ENCODE results near the gene NME9.
"Not testable (repeated sequence)": the region's sequence is repeated elsewhere in the genome, so short reads cannot be mapped to it uniquely, and the experiment has no call there.

The NME9 gene

GRCh38 chr3:138329127-138329983 lies at the start of gene NME9:
Gene NME9 (minus strand): TSS chr3:138329851. CDS start chr3:138329335, 516 bp downstream.
- DNase-seq = peak; percentile 78

DNA sequence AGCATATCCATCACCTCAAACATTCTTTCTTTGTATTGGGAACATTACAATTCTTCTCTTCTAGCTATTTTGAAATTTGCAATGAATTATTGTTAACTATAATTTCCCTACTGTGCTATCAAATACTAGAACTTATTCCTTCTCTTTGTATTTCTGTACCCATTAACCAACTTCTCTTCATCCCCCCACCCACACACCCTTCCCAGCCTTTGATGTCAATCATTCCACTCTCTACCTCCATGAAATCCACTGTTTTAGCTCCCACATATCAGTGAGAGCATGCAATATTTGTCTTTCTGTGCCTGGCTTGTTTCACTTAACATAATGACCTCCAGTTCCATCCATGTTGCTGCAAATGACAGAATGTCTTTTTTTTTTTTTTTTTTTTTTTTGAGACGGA lies 49.3 kb upstream of the NME9 start:
- DNase-seq = no peak

- no peak for DNase-seq
Observed at GRCh38 chr3:138378331-138378730, 48.7 kb upstream of the NME9 start.

DNA sequence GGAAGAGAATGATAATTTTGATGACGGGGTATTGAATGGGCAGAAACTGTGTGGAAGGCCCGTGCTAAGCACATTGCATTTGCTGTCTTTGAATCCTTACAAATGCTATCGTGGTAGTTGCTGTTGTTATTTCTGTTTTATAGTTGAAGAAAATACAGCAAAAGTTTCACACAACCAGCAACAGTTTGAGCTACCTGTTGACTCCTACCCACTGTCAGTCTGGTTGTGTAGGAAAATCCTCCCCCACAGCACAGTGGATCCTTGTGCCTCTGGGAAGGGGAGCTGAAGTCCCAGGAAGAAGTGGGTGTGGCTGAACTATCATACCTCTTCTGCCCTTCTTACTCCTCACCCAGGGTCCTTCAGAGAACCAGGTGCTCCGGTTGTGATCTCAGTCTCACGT lies 48.2 kb upstream of the NME9 start:
- no peak for DNase-seq

DNA sequence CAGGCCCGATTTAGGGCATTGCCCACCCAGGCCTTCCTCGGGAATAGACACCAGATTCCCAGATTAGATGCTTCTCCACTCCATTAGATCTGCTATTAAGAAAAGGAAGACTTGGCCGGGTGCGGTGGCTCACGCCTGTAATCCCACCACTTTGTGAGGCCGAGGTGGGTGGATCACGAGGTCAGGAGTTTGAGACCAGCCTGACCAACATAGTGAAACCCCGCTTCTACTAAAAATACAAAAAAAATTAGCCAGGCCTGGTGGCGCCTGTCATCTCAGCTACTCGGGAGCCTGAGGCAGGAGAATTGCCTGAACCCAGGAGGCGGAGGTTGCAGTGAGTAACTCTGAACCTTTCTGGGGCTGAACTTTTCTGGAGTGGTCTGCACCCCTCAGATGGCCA lies 47.6 kb upstream of the NME9 start:
- not testable (repeated sequence) for DNase-seq

DNA sequence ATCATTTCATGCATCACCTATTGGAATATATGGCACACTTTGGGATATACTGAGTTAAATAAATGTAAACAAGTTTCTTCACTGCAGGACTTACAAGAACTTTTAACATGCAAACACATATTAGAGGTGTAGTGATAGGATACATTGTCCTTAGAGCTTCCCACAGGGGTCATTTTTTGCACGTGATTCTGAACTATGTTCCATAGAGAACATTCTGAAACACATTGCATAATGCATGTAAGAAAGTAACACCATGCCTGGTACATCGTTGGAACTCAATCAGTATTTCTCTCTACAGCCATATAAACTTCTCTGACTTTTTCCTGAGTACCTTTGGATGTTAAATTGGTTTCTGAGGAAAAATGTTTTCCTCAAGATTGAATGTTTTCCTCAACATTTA lies 47.0 kb upstream of the NME9 start:
- no peak for DNase-seq

DNA sequence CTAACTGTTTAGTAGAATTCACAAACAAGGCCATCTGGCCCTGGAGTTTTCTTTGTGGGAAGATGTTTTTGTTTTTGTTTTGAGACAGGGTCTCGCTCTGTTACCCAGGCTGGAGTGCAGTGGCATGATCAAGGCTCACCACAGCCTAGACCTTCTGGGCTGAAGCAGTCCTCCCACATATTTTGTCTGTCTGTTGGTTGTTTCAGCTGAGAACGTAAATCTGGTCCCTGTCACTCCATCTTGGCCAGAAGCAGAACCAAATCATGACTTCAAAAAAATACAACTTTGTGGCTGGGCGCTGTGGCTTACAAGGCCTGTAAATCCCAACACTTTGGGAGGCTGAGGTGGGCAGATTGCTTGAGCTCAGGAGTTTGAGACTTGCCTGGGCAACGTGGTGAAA lies 45.8 kb upstream of the NME9 start:
- no peak for DNase-seq

- DNase-seq = no peak
Observed at GRCh38 chr3:138374573-138375134, 45.0 kb upstream of the NME9 start.

- DNase-seq = no peak
Observed at GRCh38 chr3:138373736-138374094, 44.1 kb upstream of the NME9 start.

DNA sequence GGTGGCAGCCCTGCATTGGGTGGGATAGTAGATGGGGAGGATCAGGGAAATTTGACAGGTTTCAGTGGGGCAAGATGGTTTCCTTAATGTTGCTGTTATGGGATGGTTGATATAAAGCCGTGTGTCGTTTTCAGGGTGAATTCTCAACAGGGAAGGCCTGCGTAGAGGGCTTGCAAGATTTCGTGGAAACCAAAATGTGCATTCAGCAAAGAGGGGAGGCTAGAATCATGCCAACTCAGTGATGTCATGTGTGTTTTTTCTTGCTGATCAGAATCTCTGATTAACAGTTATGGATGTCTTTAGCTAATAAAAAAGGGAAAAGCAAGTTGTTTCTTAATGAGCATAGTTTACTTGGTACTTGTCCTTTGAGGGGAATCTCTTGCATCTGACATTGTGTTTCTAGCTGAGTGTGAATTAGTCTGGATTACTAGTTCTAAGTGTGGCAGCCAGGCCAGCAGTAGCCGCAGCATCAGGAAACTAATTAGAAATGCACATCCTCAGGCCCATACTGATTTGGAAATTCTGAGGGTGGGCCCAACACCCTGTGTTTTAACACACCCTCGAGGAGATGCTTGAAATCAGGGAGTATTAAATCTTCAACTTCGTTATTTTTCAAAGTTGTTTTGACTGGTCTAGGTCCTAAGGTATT lies 43.6 kb upstream of the NME9 start:
- no peak for DNase-seq

- no peak for DNase-seq
Observed at GRCh38 chr3:138371070-138371965, 41.7 kb upstream of the NME9 start.

DNA sequence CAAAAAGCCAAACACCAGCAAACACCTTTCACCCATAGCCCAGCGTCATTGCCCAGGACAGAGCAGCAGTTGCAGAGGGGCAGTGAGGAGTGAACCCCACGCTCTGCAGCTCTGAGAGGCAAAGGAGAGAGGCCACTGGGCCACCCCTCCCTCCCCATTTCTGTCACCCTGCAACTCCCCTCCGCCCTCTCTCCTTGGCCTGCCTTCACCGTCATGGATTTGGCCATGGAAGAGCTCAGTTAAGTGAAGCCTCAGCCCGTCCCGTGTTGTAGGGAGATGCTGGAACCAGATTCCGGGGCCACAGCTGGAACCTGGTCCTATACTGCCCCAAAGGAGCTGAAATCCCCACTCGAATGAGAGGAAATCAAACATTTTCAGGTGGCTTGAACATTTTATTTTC lies 40.7 kb upstream of the NME9 start:
- DNase-seq = no peak

- DNase-seq = no peak
Observed at GRCh38 chr3:138369151-138369900, 39.7 kb upstream of the NME9 start.

- no peak for DNase-seq
Observed at GRCh38 chr3:138367911-138368310, 38.3 kb upstream of the NME9 start.

DNA sequence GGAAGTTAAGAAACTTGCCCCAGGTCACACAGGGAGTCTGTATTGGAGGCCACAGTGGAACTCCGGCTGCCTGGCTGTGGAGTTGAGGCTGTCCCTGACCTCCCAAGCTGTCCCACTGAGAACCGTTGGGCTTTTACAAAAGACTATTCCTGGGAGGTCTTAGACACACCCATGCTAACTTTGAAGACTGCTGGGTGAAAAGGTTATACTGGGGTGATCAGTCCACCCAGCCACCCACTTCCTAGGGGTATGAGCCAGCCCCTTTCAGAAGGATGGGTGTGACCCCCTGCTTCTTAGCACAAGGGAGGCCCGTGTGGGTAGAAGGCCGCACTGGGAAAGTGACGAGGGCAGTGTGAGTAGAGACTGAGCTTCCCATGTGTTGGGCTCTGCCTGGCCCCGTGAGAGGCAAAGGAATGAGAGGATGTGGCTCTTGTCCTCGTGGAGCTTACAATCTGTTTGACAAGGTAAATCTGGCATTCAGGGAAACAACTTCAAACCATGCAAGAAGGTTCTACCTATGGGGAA lies 37.7 kb upstream of the NME9 start:
- DNase-seq = no peak

DNA sequence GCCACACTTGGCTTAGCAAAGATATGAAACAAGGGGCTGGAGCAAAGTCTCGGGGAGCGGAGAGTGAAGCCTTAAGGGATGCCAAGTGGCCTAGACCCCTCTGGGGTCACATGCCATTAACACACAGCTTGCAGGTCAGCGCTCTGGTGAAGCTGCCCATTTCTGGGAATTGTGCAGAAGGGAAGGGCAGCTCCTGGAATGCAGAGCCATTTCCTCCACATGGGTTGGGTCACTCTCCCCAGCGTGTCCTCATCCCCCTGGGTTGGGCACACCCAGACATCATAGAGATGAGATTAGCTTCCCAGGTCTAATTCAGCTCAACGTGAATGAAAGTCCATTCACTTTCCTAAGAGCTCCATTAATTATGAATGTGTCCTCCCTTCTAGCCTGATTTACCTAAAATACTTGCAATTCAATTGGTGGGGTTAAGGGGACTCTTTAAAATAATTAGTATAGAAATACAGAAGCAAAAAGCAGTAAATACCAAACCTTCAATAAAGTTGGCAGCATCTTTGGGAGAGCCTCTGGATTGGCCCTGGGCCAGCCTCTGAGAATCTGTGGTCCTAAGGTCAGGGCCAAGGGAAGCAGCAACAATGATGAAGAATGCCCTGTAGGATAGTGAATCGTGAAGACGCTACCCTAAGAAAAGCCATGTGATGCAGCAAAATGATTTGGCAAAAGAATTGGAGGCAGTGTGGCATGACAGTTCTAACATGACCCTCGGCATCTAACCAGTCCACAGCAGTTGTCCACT lies 36.5 kb upstream of the NME9 start:
- no peak for DNase-seq

- DNase-seq = no peak
Observed at GRCh38 chr3:138365253-138365555, 35.6 kb upstream of the NME9 start.

DNA sequence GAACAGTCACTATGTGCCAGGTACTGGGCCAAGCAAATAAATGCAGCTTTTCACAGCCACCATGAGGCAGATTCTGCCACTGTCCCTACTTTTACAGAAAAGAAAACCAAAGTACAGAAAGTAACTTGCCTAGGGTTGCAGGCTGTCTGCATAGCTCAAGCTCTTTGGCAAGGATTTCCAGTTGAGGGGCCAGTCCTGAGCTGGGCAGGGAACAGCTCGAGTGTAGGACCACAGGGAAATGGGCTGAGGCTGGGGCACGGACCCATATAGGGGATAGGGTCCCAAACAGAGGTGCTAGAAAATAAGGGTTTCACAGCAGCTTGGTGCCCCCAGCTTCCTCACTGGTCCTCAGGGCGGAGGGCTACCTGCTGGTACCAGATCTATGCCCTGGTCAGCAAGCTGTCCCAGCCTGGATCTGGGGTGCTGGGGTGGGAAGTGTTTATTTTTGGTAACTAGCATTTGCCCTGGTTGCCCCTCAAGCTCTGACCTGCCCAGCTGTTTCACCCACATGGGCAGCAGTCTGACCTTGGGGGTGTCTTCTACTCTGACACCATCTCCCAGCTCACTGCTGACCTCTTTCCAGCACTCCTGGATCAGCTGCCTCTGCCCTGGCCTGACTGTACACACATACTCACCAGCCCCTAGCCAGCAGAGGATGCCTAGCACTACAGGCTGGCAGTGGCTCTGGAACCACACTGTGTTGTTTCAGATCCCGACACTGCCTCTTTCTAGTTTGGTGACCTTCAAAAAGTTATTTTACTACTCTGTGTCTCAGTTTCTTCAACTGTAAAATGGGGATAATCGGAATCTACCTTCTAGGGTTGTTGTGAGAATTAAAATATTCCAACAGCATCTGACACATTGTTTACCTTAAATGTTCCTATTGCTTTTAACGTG lies 35.0 kb upstream of the NME9 start:
- DNase-seq = no peak

DNA sequence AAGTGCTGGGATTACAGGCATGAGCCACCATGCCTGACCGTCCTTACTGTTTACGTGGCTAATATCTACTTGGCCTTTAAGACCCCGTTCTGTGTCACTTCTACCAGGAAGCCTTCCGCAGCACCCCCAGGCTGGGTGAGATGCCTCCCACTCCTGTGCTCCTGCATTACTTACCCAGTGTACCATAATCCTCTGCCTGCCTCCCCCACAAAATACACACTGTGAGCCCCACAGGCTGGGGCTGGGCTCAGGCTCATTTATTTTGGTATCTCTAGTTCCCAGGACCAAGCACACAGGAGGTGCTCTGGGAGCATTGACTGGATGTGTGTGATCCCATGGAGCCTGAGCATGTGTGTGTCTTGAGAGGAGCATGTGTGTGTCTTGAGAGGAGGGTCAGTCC lies 33.7 kb upstream of the NME9 start:
- DNase-seq = no peak

- no peak for DNase-seq
Observed at GRCh38 chr3:138362538-138362937, 32.9 kb upstream of the NME9 start.

DNA sequence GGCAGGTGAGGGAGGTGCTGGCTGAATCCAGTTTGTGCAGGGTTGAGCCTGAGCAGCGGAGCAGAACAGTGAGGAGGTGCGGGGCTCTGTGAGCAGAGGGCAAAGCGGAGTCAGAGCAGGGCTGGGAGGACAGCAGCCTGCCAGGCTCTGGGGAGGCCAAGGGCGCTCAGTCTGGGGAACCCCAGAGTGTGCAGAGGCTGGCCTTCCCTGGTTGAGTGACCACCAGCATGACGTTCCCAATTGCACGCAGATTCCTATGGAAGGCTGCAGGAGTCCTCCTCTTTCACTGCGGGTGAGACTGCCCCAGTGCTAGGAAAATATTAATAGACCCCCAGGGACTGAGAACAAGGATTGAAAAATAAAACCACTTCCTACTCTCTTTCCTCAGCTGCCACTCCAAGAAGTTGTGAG lies 31.9 kb upstream of the NME9 start:
- no peak for DNase-seq
